Femur (tissue), 1 donor: Measurements from ENCODE around the gene BMP8A.
"Not testable (repeated sequence)": the region's sequence is repeated elsewhere in the genome, so short reads cannot be mapped to it uniquely, and the experiment has no call there.

Experiments used
- DNase-seq: peaks from one replicate; pipeline ENCODE4 v3.0.0-alpha.2; 2017

BMP8A gene

GRCh38 chr1:39484564-39484963 is 6.9 kb upstream of the BMP8A start:
- no peak for DNase-seq

DNA sequence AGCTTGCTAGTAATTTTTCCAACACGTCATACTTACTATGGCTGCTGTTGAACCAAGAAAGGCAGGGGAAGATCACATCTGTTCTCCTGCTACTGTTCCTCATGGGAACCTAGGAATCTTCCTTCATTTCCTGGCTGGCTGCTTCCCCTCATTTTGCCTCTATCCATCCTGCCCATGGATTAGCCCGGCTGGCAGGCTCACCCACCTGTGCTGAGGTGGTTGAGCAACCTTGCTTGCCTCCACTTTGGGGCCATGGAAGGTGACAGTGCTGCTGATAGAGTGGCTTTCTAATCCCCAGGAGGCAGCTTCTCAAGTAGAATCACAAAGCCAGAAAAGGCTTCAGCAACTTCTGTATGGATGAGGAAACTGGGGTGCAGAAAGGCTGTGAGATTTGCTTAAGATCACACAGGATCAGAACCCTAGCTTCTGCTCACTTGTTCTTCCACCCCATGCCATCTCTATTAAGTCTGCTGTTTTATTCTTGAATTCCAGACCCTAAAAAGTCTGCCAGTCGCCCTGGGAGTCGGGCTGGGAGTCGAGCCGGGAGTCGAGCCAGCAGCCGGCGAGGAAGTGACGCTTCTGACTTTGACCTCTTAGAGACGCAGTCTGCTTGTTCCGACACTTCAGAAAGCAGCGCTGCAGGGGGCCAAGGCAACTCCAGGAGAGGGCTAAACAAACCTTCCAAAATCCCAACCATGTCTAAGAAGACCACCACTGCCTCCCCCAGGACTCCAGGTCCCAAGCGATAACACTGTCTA is 6.2 kb upstream of the BMP8A start:
- no peak for DNase-seq

DNA sequence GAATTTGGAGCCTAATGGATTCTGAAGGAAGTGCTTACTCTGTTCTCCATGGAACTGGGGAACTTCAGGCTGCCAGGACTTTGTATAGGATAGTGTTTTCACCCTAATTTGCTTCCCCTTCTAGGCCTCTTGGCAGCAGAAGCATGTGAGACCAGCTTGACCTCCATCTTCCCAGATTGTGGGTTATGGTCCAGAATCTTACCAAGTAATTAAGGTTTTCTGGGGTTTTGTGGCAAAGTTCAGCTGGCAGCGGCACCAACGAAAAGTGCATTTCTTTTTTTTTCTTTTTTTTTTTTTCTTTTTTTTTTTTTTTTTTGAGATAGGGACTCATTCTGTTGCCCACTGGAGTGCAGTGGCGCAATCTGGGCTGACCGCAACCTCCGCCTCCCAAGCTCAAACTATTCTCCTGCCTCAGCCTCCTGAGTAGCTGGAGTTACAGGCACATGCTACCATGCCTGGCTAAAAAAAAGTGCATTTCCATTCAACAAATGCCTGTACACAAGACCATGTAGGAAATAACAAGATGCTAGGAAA is 3.4 kb upstream of the BMP8A start:
- DNase-seq, result no peak

DNA sequence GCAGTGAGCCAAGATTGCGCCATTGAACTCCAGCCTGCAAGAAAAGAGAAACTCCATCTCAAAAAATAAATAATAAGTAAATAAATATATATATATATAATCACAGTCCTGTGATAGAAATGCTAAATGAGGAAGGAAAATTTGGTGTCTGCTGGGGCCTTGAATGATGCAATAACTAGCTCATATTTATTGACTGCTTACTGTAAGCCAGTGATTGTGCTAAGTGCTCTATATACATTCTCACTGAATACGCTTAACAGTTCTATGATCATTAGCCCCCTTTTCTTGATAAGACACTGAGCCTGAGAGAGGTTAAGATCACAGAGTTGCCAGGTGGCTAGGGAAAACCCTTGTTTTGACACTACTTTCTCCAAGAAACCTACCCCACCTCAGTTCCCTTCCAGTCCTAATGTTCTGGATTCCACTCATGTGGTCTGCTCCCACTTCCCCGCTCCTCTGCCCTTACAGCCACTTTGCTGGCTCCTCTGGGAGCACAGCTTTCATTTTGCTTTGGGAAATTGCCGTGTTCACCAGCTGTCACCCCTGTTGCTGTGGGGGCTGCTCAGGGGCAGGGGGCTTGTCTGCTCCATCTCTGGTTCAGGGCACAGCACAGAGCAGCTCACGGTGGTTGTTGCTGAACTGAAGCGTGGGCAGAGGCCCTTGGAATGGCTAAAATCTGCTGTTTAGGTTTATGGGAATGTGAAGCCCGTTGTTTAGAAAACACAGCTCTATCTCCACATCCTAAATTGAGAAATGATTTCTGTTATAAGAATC is 2.5 kb upstream of the BMP8A start:
- DNase-seq, result no peak

- no peak for DNase-seq
Observed at GRCh38 chr1:39489567-39490239, 1.7 kb upstream of the BMP8A start.

- DNase-seq, result no peak
Observed at GRCh38 chr1:39490596-39491145, 765 bp upstream of the BMP8A start.

DNA sequence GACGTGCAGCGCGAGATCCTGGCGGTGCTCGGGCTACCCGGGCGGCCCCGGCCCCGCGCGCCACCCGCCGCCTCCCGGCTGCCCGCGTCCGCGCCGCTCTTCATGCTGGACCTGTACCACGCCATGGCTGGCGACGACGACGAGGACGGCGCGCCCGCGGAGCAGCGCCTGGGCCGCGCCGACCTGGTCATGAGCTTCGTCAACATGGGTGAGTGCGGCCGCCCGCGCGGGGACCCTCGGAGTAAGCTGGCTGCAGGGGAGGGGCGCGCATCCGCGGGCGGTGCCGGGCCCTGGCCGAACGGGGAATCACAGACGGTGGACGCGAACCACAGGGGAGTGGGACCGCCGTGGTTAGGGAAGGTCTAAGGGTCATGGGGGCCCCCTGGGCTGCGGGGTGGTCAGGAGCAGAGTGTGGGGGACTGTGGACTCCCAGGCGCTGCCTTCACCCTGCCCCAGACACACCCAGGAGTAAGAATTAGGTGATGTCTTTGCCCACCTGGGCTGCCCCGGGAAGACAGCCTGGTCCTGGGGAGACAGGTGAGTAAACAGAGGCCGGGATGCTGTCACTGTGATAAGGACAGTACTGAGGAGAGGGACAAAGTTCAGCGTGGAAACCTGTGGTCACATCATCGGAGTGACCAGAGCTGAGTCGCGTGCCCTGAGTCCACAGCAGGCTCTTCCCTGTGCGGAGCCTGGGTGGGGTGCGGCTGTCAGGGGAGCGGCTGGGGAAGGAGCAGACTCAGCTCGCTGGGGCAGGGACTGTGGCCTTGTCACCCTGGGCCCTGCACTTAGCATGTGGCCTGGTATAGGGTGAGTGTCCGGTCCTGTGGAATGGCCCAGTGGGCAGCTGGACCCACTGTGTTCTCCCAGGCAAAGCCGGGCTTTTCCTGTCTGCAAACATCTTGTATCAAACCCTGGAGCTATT is 944 bp downstream of the BMP8A start:
- not testable (repeated sequence) for DNase-seq

GRCh38 chr1:39493043-39493810 is 1.8 kb downstream of the BMP8A start:
- not testable (repeated sequence) for DNase-seq

DNA sequence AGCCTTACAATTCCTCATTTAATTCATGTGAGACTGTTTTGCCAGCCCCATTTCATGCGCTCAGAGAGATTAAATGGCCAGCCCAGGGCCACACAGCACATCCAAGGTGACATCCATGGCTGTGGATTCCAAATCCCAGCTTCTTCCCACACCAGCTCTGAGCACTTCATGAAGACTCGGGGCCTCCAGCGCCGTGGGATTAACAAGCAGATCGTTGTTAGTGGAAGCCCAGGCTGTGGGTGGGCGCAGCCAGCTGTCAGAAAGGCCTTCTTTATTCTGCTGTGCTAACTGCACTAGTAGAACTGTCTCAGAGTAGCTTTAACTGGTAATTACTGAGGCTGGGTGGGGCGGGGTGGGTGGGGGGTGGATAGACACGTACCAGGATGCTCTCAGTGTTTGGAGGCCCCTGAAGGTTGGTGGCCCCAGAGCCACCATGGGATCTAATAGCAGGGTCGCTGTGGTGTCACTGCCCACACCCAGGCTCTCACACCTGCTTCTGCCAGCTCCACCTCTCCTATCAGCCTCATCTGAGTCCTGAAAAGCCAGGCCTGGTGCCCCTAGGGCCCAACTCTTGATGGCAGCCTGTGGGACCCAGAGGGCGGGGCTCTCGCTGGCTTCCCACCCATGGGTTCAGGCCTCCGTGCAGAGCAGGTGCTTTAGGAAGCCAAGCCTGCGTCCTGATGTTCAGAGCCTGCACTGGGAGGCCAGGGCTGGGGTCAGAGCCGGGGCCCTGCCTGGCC is 3.4 kb downstream of the BMP8A start:
- DNase-seq, result no peak

- DNase-seq, result not testable (repeated sequence)
Observed at GRCh38 chr1:39496520-39496919, 5.1 kb downstream of the BMP8A start.

GRCh38 chr1:39497585-39497984 is 6.1 kb downstream of the BMP8A start:
- DNase-seq, result no peak

DNA sequence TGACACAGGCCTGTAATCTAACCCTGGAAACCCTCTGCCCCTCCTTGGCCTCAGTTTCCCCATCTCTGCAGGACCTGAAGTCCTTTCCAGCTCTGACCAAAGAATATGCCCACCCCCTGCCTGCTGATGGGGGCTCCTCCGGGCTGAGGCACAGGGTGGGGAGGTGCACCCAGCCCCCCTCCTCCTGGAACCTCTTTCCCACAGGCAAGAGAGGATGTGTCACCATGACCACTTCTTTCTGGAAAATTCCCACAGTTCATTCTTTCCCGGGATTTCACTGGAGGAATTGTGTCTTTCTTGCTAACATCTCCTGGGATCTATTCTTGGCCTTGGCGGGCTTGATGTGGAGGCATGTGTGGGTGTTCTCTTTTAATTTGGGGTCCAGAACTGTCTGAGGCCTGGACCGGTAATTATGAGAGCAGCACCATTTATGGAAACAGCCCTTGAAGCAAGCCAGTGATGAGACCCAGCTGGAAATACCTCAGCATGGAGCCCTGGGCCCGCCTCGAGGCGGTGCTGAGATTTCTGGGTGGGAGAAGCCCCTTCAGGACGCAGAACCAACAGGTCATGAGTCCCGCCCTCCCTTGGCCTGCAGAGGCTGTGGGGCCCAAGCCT is 6.8 kb downstream of the BMP8A start:
- DNase-seq, result not testable (repeated sequence)

- DNase-seq, result not testable (repeated sequence)
Observed at GRCh38 chr1:39498821-39499220, 7.4 kb downstream of the BMP8A start.

DNA sequence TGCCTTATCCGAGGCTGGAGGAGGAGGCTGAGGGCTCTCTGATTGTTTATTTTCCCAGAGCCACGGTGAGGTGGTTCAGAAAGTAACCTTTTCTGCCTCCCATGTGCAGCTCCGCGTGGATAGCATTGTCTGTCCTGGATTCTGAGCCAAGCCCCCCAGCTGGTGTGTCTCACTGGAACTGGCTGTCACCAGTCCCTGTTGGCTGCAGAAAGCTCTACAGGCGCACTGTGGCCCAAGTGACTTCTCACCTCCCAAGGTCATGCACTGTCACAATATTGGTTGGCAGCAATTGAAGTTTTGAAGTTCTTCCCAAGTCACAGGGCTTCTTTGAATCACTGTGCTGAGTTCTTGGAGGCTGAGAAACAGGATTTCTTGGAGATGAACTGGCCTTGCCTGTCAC is 8.2 kb downstream of the BMP8A start:
- no peak for DNase-seq

DNA sequence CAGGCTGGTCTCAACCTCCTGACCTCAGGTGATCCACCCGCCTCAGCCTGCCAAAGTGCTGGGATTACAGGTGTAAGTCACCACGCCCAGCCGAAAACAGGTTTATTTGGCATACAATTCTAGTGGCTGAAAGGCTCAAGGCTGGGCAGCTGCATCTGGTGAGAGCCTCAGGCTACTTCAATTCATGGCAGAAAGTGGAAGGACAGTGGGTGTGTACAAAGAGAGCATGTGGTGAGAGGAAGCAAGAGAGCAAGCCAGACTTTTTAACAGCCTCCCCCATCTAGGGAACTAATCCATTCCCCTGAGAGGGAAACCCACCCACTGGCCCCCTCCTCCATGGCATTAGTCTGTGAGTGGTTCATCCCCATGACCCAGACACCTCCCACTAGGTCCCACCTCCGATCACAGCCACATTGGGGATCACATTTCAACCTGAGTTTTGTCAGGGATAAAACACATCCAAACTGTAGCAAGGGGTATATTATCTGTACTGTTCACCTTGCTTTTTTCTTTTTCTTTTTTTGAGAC is 9.5 kb downstream of the BMP8A start:
- DNase-seq, result no peak

DNA sequence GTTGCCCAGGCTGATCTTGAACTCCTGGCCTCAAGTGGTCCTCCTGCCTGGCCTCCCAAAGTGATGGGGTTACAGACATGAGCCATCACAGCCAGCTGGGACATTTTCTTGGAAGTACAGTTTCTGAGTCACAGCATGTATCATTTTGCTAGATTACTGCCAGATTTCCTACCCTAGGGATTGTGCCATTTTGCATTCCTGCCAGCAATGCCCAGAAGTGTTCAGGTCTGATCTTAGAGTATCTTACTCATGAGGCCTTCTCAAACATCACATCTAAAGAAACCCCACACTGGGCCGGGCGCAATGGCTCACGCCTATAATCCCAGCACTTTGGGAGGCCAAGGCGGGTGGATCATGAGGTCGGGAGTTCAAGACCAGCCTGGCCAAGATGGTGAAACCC is 10.2 kb downstream of the BMP8A start:
- DNase-seq, result no peak

DNA sequence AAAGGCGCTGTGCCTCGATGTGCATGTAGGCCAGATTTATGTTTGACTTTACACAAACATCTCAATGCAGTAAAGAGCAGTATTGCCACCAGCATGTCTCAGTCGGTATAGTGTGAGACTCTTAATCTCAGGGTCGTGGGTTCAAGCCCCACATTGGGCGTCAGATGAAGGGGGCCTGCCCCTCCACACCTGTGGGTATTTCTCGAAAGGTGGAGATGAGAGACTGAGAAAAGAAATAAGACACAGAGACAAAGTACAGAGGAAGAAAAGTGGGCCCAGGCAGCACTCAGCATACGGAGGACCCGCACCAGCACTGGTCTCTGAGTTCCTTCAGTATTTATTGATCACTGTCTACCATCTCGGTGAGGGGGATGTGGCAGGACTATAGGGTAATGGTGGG is 13.0 kb downstream of the BMP8A start:
- DNase-seq, result not testable (repeated sequence)

DNA sequence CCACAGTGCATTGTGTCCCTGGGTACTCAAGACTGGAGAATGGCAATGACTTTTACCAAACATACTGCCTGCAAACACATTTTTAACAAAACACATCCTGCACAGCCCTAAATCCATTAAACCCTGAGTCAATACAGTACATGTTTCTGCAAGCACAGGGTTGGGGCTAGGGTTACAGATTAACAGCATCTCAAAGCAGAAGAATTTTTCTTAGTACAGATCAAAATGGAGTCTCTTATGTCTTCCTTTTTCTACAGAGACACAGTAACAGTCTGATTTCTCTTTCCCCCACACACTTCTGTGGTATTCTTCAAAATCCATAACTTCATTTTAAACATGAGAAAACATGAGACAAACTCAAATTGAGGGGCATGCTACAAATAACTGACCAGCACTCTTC is 13.9 kb downstream of the BMP8A start:
- DNase-seq, result no peak

DNA sequence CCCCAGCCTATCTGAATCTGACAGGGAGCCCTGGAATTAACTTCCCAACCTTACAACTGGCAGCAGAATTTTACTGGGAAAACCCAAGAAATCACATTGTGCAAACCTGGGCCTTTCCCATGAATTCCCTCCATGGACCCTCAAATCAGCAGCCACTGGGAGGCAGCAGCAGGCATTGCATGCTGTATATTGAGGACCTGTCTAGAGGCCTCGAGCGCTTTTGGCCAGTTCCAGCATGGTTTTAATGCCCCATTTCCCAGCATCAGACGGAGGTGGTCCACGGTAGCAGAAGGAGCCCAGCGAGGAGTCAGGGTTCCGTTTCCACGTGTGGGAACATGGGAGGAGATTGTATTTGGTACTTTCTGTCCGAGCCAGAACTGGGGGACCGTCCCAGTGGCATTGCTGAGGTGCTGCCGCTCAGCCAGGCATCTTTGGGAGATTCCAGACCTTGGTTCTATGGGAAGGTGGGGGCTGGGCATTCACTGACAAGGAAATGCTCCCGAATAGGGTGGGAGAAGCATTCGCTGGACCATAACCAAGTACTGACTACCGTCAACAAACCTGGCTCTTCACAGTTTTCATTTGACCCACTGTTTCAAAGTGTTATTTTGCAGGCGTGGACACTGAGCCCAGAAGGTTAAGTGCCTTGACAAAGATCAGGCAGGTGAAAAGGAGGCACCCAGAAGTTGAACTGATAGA is 15.9 kb downstream of the BMP8A start:
- DNase-seq, result peak; percentile 18
